ENCODE results near the gene MYL5.
"Not testable (repeated sequence)": the region's sequence is repeated elsewhere in the genome, so short reads cannot be mapped to it uniquely, and the experiment has no call there.

- TF ChIP-seq, protein P1, sequence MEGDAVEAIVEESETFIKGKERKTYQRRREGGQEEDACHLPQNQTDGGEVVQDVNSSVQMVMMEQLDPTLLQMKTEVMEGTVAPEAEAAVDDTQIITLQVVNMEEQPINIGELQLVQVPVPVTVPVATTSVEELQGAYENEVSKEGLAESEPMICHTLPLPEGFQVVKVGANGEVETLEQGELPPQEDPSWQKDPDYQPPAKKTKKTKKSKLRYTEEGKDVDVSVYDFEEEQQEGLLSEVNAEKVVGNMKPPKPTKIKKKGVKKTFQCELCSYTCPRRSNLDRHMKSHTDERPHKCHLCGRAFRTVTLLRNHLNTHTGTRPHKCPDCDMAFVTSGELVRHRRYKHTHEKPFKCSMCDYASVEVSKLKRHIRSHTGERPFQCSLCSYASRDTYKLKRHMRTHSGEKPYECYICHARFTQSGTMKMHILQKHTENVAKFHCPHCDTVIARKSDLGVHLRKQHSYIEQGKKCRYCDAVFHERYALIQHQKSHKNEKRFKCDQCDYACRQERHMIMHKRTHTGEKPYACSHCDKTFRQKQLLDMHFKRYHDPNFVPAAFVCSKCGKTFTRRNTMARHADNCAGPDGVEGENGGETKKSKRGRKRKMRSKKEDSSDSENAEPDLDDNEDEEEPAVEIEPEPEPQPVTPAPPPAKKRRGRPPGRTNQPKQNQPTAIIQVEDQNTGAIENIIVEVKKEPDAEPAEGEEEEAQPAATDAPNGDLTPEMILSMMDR (IDR thresholded peaks at IDR 0.05): not testable (repeated sequence)
- TF ChIP-seq POLR2AphosphoS5 (IDR thresholded peaks at IDR 0.05): not testable (repeated sequence)
These were observed 32.0 kb upstream of the MYL5 start for GRCh38 chr4:642366-642765.
